Fibroblast of lung (primary cell): Measurements from ENCODE around the gene WT1.

Experiments used
- CTCF ChIP-seq, 2 donors: IDR thresholded peaks in 1 of 2; conservative IDR thresholded peaks in 1 of 2; 1 replicate in 1 of 2; 2 replicates in 1 of 2; pipeline ENCODE4 v1.5.1; 2011 to 2012; ENCODE audit warnings: low read length in 2 of 2, control low read depth in 1 of 2, inconsistent platforms in 1 of 2, low read depth in 1 of 2, mild to moderate bottlenecking in 1 of 2
- EZH2 ChIP-seq: IDR thresholded peaks from 2 replicates; pipeline ENCODE4 v1.5.1; 2012; ENCODE audit warnings: low read length, control low read depth, mild to moderate bottlenecking; ENCODE audit errors: missing control alignments

- TF ChIP-seq CTCF (conservative IDR thresholded peaks at IDR 0.05 in 1 of 2, IDR thresholded peaks at IDR 0.05 in 1 of 2; ENCODE audit: low read depth in 1 of 2, low read length in 2 of 2): no peak
- TF ChIP-seq EZH2: no peak
Measured at GRCh38 chr11:32454993-32455392, 19.7 kb upstream of the WT1 start.
